OCI-LY3 (cell line): Measurements from ENCODE around the gene HMGB3.

Source experiments
- EZH2phosphoT487 ChIP-seq: fragments of 200-600 bp; shearing (Covaris generic); IDR thresholded peaks from 2 replicates; pipeline ENCODE4 v1.6.1; 2018; ENCODE audit warnings: antibody characterized with exemption, mixed run types, low read depth
- TF ChIP-seq, protein P1 (sequence below): fragments of 200-600, 300-600 bp; sonication (generic); IDR thresholded peaks from 2 replicates; pipeline ENCODE4 v1.5.1; 2014; ENCODE audit warnings: antibody characterized with exemption, low read length, low read depth

DNA sequence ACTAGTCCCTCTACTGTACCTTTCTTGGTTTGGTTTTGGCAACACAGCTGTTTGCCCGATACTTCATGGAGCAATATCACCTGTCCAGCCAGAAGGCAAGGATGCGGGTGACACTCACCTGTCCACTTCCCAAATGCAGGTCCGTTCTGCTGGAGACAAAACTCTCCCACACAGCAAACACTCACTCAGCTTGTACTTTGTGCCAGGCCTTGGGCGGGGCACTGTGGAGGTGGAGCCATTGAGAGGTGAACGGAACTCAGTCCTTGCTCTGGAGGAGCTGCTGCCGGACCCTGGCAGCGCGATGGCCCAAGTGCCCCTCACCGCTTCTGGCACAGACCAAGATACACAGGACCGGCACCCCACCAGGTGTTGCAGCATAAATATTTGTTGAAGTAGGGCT lies 15.3 kb upstream of the HMGB3 start:
- TF ChIP-seq, protein P1, sequence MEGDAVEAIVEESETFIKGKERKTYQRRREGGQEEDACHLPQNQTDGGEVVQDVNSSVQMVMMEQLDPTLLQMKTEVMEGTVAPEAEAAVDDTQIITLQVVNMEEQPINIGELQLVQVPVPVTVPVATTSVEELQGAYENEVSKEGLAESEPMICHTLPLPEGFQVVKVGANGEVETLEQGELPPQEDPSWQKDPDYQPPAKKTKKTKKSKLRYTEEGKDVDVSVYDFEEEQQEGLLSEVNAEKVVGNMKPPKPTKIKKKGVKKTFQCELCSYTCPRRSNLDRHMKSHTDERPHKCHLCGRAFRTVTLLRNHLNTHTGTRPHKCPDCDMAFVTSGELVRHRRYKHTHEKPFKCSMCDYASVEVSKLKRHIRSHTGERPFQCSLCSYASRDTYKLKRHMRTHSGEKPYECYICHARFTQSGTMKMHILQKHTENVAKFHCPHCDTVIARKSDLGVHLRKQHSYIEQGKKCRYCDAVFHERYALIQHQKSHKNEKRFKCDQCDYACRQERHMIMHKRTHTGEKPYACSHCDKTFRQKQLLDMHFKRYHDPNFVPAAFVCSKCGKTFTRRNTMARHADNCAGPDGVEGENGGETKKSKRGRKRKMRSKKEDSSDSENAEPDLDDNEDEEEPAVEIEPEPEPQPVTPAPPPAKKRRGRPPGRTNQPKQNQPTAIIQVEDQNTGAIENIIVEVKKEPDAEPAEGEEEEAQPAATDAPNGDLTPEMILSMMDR = no peak
- no peak for TF ChIP-seq EZH2phosphoT487
